GM13977 (cell line): ENCODE data around the gene CNNM3.

Source experiments
- DNase-seq: peaks from one replicate; pipeline ENCODE4 v3.0.0; 2012; ENCODE audit warnings: low spot score
- CTCF ChIP-seq: IDR thresholded peaks from 2 replicates; pipeline ENCODE4 v1.5.1; 2012; ENCODE audit warnings: mild to moderate bottlenecking, control low read depth; ENCODE audit not compliant: insufficient read depth; ENCODE audit errors: extremely low read depth, missing control alignments
- in situ Hi-C: fragments of 300-500 bp; cut with MboI; formaldehyde crosslinking; loops from one replicate; pipeline ENCODE4 v1.12.0; 2022; ENCODE audit warnings: low sequenced_read_pairs, low pct_unique_long_range_greater_than_20kb, mixed read lengths, inconsistent platforms; ENCODE audit not compliant: unreplicated experiment

CNNM3 gene

GRCh38 chr2:96863575-96864342 is 47.7 kb downstream of the CNNM3 start:
- DNase-seq, result no peak
- in situ Hi-C loops, result no loop called here
- no peak for TF ChIP-seq CTCF

DNA sequence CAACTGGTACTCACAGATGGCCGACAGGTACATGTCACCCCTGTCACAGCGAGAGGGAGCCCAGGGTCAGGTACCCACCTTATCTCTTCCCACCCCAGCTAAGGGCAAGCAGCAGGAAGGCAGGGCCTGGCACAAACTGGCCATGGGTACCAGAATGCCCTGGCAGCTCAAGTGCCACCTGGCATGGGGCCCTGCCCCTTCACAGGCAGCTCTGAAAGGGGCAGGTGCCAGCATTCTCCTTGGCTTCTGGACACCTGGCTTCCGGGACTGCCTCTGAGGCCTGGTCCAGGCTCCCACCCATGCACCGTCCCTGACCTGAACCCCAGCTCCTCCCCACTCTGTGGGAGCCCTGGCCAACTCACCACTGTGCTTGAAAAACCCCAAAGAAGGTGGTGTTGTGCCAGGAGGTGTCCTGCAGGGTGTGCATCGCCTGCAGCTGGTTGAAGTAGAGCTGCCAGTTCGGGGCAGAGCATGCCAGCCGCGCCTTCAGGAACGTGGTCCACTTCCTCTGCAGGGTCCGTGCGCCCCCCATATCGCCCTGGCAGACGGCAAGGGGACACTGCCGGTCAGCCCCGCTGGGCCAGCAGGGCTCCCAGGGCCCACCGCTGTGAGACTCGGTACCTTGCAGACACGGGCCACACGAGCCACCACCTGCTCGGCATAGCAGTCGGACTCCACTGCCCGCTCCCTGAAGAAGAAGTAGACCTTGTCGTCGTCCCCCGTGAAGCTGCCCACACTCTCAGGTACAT is 48.4 kb downstream of the CNNM3 start:
- DNase-seq, result no peak
- no peak for TF ChIP-seq CTCF
- in situ Hi-C loops, result no loop called here

DNA sequence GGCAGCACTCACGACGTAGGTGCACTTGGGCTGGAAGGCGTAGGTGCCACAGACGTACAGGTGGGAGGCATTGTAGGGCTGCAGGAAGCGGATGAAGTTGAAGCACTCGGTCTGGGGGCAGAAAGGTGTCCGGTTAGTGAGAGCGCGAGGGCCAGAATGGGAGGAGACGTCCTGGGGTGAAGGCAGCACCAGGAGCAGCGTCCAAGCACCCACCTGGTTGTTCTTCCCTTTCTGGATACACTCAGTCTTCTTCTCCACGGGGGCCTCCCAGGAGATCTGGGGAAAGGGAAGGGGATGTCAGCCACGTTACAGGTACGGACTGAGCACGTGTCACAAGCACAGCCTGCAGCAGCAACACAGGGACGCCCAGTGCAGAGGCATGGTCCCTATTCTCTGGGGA is 49.6 kb downstream of the CNNM3 start:
- no peak for TF ChIP-seq CTCF
- in situ Hi-C loops, result no loop called here
- no peak for DNase-seq

DNA sequence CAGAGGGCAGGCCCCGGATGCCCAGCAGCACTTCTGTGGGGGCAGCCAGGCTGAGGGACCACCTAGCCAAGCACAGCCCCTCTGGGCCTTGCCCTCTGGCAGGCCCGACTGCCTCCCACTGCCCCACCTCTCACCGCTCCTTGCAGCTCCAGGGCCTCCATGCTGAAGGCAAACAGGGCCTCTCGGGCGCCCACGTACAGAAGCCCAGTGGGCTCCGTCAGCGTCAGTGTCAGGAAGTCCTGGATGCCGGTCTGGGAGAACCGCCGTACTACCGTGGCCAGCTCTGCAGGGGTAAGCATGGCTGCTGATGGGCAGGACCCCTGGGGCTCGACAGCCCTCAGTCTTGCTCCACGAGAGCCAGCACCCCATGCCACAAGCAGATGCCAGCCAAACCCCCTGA is 50.1 kb downstream of the CNNM3 start:
- TF ChIP-seq CTCF, result no peak
- in situ Hi-C loops, result no loop called here
- DNase-seq, result no peak

DNA sequence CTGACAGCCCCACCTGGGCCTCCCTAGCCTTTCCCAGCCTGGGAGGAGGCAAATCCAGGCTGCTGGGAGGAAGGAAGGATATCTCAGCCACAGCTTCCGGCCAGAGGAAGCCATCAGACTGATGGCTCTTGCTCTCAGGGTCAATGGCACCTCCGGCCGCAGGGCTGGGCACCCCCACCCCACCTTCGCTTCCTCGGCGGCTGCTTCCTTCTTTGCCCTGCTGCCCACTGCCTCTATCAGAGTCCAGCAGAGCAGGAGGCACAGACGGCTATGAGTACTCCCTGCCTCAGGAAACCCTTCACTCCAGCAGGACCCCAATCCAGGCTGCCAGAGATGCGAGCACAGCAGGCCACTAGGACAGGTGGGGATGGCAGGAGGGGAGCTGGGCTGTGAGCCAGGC is 50.5 kb downstream of the CNNM3 start:
- no peak for TF ChIP-seq CTCF
- DNase-seq, result no peak
- in situ Hi-C loops, result no loop called here

DNA sequence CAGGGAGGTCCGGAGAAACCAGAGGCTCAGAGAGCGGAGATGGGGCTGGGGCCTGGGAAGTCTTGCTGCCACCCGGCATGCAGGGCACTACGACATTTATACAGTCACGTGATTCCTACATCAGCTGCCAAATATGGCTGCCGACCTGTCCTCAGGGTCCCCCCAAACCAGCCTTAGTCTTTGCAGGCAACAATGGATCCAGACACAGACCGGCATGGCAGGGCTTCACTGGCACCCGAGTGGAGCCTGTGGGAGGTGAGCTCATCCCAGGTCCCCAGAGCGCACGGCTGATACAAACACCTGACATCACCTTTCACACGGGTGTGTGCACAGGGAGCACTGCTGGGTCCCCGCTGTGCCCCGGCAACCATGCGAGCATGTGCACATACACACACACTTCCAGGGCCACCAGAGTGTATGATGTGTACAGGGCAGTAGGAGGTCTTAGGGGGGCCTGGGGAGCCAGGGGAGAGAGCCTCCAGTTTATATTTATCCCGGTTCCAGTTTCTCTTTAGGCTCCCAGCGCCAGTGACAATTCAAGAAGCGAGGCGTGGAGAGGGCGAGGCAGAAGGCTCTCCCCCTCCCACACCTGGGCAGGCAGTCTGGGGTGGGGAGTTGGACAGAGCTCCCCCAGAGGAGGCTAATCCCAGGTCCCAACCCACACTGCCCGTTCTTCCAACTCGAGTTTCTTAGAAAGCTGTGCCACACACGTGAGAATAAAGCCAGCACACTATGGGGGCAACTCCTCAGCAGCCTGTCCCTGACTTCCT is 51.1 kb downstream of the CNNM3 start:
- TF ChIP-seq CTCF, result no peak
- in situ Hi-C loops, result no loop called here
- peak; percentile 28 for DNase-seq
